IMR-90 (cell line): ENCODE data around the gene UCK2. TPM values are rescaled to one million over a fixed set of nuclear protein-coding genes. Genes with fewer than 3 reads are reported as not detected.

Source experiments
- ATAC-seq: fragments of 200-7000 bp; cut with Tn5 transposase; 2 replicates; pipeline ENCODE4 v1.9.1; 2020; ENCODE audit warnings: low read depth, mild to moderate bottlenecking, moderate library complexity
- BruUV-seq: library from RNA; stranded (reverse); fragments of 400-500 nt; replicated peaks from 2 replicates; lab custom pipeline; 2021; lab: Mats Ljungman, UMichigan
- CTCF ChIA-PET: fragments of 300-600 bp; formaldehyde crosslinking; extraction: SDS; loops from one replicate; lab custom pipeline; 2021; ENCODE audit warnings: antibody characterized with exemption; lab: Yijun Ruan, JAX
- POLR2A ChIA-PET: fragments of 300-600 bp; sonication (Branson Sonifier 250); formaldehyde crosslinking; loops from one replicate; lab custom pipeline; 2022; ENCODE audit warnings: antibody characterized with exemption; ENCODE audit not compliant: unreplicated experiment; lab: Charles Lee
- DNase-seq: peaks from one replicate; pipeline ENCODE4 v3.0.0; 2013
- H2AFZ ChIP-seq: replicated peaks from 2 replicates; pipeline ENCODE3; 2013; ENCODE audit warnings: low read length, mild to moderate bottlenecking; ENCODE audit not compliant: poor library complexity
- H2AK5ac ChIP-seq: 2 replicates; pipeline ENCODE4 v1.6.1; 2013; ENCODE audit warnings: low read depth, low read length, inconsistent platforms
- H2AK9ac ChIP-seq: replicated peaks from 2 replicates; pipeline ENCODE3; 2013; ENCODE audit warnings: mild to moderate bottlenecking, low read depth, low read length, moderate library complexity; ENCODE audit not compliant: poor library complexity
- H2BK120ac ChIP-seq: 2 replicates; pipeline ENCODE4 v1.6.1; 2013; ENCODE audit warnings: low read depth, low read length, inconsistent platforms
- H2BK15ac ChIP-seq: 3 replicates; pipeline ENCODE4 v1.6.1; 2013; ENCODE audit warnings: low read depth, low read length, inconsistent platforms
- H2BK20ac ChIP-seq: 2 replicates; pipeline ENCODE4 v1.6.1; 2013; ENCODE audit warnings: low read depth, mild to moderate bottlenecking, inconsistent platforms, low read length, moderate library complexity
- H2BK5ac ChIP-seq: 2 replicates; pipeline ENCODE4 v1.6.1; 2013; ENCODE audit warnings: mild to moderate bottlenecking, low read depth, low read length, inconsistent platforms; ENCODE audit not compliant: poor library complexity, severe bottlenecking
- H3K14ac ChIP-seq: replicated peaks from 2 replicates; pipeline ENCODE4 v1.6.1; 2013; ENCODE audit warnings: low read depth, low read length, inconsistent platforms
- H3K18ac ChIP-seq: 2 replicates; pipeline ENCODE4 v1.6.1; 2013; ENCODE audit warnings: low read depth, low read length, control low read depth
- H3K23ac ChIP-seq: 2 replicates; pipeline ENCODE4 v1.6.1; 2013; ENCODE audit warnings: low read depth, low read length, inconsistent platforms
- H3K27ac ChIP-seq: 2 replicates; pipeline ENCODE4 v1.5.1; 2013; ENCODE audit warnings: mild to moderate bottlenecking, control low read depth, low read length; ENCODE audit not compliant: insufficient read depth
- H3K27me3 ChIP-seq: 2 replicates; pipeline ENCODE4 v1.6.1; 2013; ENCODE audit warnings: low read length; ENCODE audit not compliant: control insufficient read depth, insufficient read depth
- H3K36me3 ChIP-seq: 2 replicates; pipeline ENCODE4 v1.6.1; 2013; ENCODE audit warnings: low read length, mixed read lengths; ENCODE audit not compliant: control insufficient read depth, insufficient read depth
- H3K4ac ChIP-seq: 2 replicates; pipeline ENCODE4 v1.6.1; 2013; ENCODE audit warnings: low read depth, low read length, inconsistent platforms
- H3K4me1 ChIP-seq: 2 replicates; pipeline ENCODE4 v1.6.1; 2013; ENCODE audit warnings: low read length, mixed read lengths; ENCODE audit not compliant: control insufficient read depth, insufficient read depth
- H3K4me2 ChIP-seq: 2 replicates; pipeline ENCODE4 v1.6.1; 2013; ENCODE audit warnings: low read depth, mild to moderate bottlenecking, control low read depth, low read length, moderate library complexity
- H3K4me3 ChIP-seq: 2 replicates; pipeline ENCODE4 v1.5.1; 2013; ENCODE audit warnings: low read depth, mild to moderate bottlenecking, control low read depth, low read length, moderate library complexity; ENCODE audit not compliant: insufficient read depth
- H3K56ac ChIP-seq: 2 replicates; pipeline ENCODE4 v1.6.1; 2013; ENCODE audit warnings: low read length, inconsistent platforms; ENCODE audit not compliant: insufficient read depth; ENCODE audit errors: extremely low read depth
- H3K79me1 ChIP-seq, 2 experiments: 2 replicates each; pipeline ENCODE4 v1.6.1; 2013; ENCODE audit warnings: low read length in 2 of 2, inconsistent platforms in 1 of 2, low read depth in 1 of 2
- H3K9ac ChIP-seq: 2 replicates; pipeline ENCODE4 v1.6.1; 2013; ENCODE audit warnings: low read depth, low read length, control low read depth
- H3K9me1 ChIP-seq: 2 replicates; pipeline ENCODE4 v1.6.1; 2013; ENCODE audit warnings: low read length, inconsistent platforms; ENCODE audit not compliant: insufficient read depth
- H3K9me3 ChIP-seq: 2 replicates; pipeline ENCODE4 v1.6.1; 2013; ENCODE audit warnings: low read length; ENCODE audit not compliant: control insufficient read depth, insufficient read depth
- H4K20me1 ChIP-seq: 2 replicates; pipeline ENCODE4 v1.6.1; 2013; ENCODE audit warnings: low read length, inconsistent platforms; ENCODE audit not compliant: insufficient read depth
- H4K5ac ChIP-seq: 2 replicates; pipeline ENCODE4 v1.6.1; 2013; ENCODE audit warnings: mild to moderate bottlenecking, low read depth, low read length, control low read depth
- H4K8ac ChIP-seq, 2 experiments: 2 replicates each; pipeline ENCODE4 v1.6.1; 2013; ENCODE audit warnings: low read depth in 2 of 2, low read length in 2 of 2, control low read depth in 1 of 2, inconsistent platforms in 1 of 2
- H4K91ac ChIP-seq: 2 replicates; pipeline ENCODE4 v1.6.1; 2013; ENCODE audit warnings: low read depth, low read length, inconsistent platforms; ENCODE audit not compliant: insufficient read depth
- BHLHE40 ChIP-seq: fragments of 150-350 bp; IDR thresholded peaks from 2 replicates; pipeline ENCODE4 v1.6.1; 2016; ENCODE audit warnings: mild to moderate bottlenecking, low read depth, low read length
- CTCF ChIP-seq: conservative IDR thresholded peaks from 2 replicates; pipeline ENCODE4 v1.5.1; 2012; ENCODE audit warnings: mild to moderate bottlenecking, low read depth, low read length, improper control_type of control experiment
- ELK1 ChIP-seq: fragments of 150-350 bp; IDR thresholded peaks from 2 replicates; pipeline ENCODE4 v1.6.1; 2016; ENCODE audit warnings: low read depth, mild to moderate bottlenecking, low read length, moderate library complexity, borderline replicate concordance
- FOS ChIP-seq: fragments of 150-350 bp; IDR thresholded peaks from 2 replicates; pipeline ENCODE4 v1.6.1; 2016; ENCODE audit warnings: low read depth, low read length
- MAFK ChIP-seq: IDR thresholded peaks from 2 replicates; pipeline ENCODE4 v1.6.1; 2012; ENCODE audit warnings: low read depth, low read length, improper control_type of control experiment
- POLR2A ChIP-seq: IDR thresholded peaks from 2 replicates; pipeline ENCODE4 v1.6.1; 2012; ENCODE audit warnings: mild to moderate bottlenecking, low read depth, low read length
- RAD21 ChIP-seq: IDR thresholded peaks from 2 replicates; pipeline ENCODE4 v1.6.1; 2012; ENCODE audit warnings: low read length, improper control_type of control experiment
- WGBS, 2 experiments: methylation state at CpG; one replicate each; pipeline versions ENCODE4 v1.1.5 to v1.1.7; 2013; ENCODE audit warnings: missing lambda C conversion rate in 2 of 2; ENCODE audit not compliant: insufficient read length in 1 of 2; ENCODE audit errors: extremely low coverage in 2 of 2; 5-methylcytosine and 5-hydroxymethylcytosine counted together
- dilution Hi-C: fragments of 300-500 bp; cut with HindIII; formaldehyde crosslinking; loops from one replicate; pipeline ENCODE4 v1.14.3; 2018; ENCODE audit warnings: low sequenced_read_pairs; ENCODE audit not compliant: unreplicated experiment
- in situ Hi-C: fragments of 300-500 bp; cut with MboI; formaldehyde crosslinking; loops from 3 replicates; pipeline ENCODE4 v1.14.3; 2019; ENCODE audit warnings: low sequenced_read_pairs, inconsistent platforms, mixed read lengths
- intact Hi-C: fragments of 100-400 bp; cut with micrococcal nuclease; formaldehyde crosslinking; loops from 2 replicates; pipeline ENCODE4 v1.10.0; 2022
- polyA plus RNA-seq, 3 experiments: library from polyadenylated mRNA; depleted of rRNA; stranded (reverse); fragments of >200 nt; gene quantifications; 2 replicates each; pipeline ENCODE4 v1.2.3, GENCODE V29; 2012; ENCODE audit warnings: low replicate concordance in 1 of 3
- total RNA-seq: library from RNA; depleted of rRNA; stranded (reverse); fragments of >200 nt; gene quantifications from 2 replicates; pipeline ENCODE4 v1.2.3, GENCODE V29; 2012

Gene UCK2
- total and polyA plus RNA-seq, 2 of the 4 experiments (the other 2 are of a cell fraction) = 83.0 to 87.8 TPM

GRCh38 chr1:165823552-165824268 lies 3.7 kb upstream of the UCK2 start:
- no peaks in the 10 kb centered on the region for H3K27me3 ChIP-seq
- H2BK5ac ChIP-seq = no peak overlapping the region
- no peak overlapping the region for H3K4me2 ChIP-seq
- H4K5ac ChIP-seq = no peak overlapping the region
- no peaks in the 10 kb centered on the region for H3K36me3 ChIP-seq
- no peaks in the 10 kb centered on the region for H4K20me1 ChIP-seq
- no peaks in the 10 kb centered on the region for H3K9me1 ChIP-seq
- intact Hi-C loops (loop anchor here (10.0 kb wide), 1 partner anchor 189 kb away; the partner anchor contains the start of gene MGST3), dilution Hi-C loops (no loop called here), in situ Hi-C loops (loop anchor here (5.0 kb wide), 1 partner anchor 51 kb away; no protein-coding TSS in a partner anchor)
- H3K18ac ChIP-seq = no peak overlapping the region
- CTCF ChIA-PET = no interaction called here
- no peak overlapping the region for H2BK20ac ChIP-seq
- no peak for TF ChIP-seq MAFK
- no peak for TF ChIP-seq CTCF
- TF ChIP-seq ELK1 = no peak
- TF ChIP-seq BHLHE40 = no peak
- TF ChIP-seq FOS = no peak
- TF ChIP-seq POLR2A = no peak
- no peak for TF ChIP-seq RAD21
- H3K56ac ChIP-seq = no peak overlapping the region
- H2BK15ac ChIP-seq = no peak overlapping the region
- H3K9me3 ChIP-seq = no peaks in the 10 kb centered on the region
- WGBS, 2 experiments = 40% methylated on average over 1 of the region's 4 CpGs; no CpG with 5 or more reads in 1 of the 2 experiments
- H4K8ac ChIP-seq = no peak overlapping the region
- H3K27ac ChIP-seq = no peak overlapping the region
- H2AFZ ChIP-seq = no peak overlapping the region
- peaks cover 3 to 4% of the 10 kb centered on the region in 2 experiments; a peak in 3 of 4 replicates for H3K79me1 ChIP-seq
- no peak overlapping the region for H3K23ac ChIP-seq
- no peak overlapping the region for H3K4me3 ChIP-seq
- no peak overlapping the region for H2BK120ac ChIP-seq
- BruUV-seq = no TSS peak
- no peak for ATAC-seq
- no peak overlapping the region for H3K14ac ChIP-seq
- DNase-seq = no peak
- no peak overlapping the region for H3K4ac ChIP-seq
- no peak overlapping the region for H4K91ac ChIP-seq
- H3K4me1 ChIP-seq = no peaks in the 10 kb centered on the region
- no peak overlapping the region for H3K9ac ChIP-seq
- H2AK5ac ChIP-seq = no peak overlapping the region
- no peak overlapping the region for H2AK9ac ChIP-seq
- POLR2A ChIA-PET = interaction anchor here (0.6 kb wide), 2 partner anchors 75 to 126 kb away, joined by 3 to 6 read pairs; partner anchors contain the start of gene ALDH9A1
